Dedifferentiated amniotic fluid mesenchymal stem cell (primary cell): ENCODE data around the gene CXCL16.

ENCODE experiments used
- DNase-seq: peaks from one replicate; pipeline ENCODE4 v3.0.0-alpha.2; 2016; ENCODE audit errors: extremely low spot score

Gene CXCL16, protein sequence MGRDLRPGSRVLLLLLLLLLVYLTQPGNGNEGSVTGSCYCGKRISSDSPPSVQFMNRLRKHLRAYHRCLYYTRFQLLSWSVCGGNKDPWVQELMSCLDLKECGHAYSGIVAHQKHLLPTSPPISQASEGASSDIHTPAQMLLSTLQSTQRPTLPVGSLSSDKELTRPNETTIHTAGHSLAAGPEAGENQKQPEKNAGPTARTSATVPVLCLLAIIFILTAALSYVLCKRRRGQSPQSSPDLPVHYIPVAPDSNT

DNA sequence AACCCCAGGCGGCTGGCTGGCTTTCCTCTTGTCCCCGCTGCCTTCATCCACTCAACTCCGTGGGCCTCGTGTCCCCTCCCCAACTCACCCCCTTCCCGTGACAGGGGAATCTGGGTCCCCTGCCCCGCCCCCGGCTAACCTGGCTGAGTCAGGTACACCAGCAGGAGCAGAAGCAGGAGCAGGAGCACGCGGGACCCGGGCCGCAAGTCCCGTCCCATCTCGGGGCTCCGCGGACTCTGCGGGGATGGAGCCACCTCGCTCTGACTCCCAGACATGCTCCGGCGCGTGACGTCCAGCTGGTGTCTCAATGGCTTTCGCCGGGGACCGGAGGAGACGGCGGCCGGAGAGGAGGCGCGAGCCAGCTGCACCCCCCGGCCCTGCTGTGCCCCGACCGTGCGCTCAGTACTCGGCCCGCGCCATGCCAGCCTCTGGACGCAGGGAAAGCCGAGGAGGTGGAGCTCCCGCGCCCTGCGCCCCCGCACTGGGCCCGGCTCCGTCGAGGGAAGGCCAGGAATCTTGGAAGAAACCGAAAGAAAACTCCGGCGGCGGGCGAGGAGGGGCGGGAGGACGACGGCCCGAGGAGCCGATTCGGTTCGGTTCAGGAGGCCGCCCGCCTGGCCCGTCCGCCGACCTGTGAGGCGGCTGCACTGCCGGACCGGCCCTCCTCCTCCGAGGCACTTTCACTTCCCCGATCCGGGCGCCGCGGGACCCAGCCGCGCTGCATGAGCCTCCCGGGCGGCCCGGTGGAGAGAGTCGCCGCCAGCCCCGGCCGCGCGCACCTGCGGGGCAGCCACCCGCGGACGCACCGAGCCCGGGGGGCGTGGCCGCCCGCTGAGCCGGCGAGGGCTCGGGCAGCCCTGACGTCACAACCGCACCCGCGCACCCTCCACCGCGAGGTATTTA lies at the start of gene CXCL16, which contains the start of gene ZMYND15:
Gene CXCL16 (minus strand): TSS at position 807 of the 903 bp plus-strand sequence. CDS start 589 bp downstream, at position 218.
Gene ZMYND15 (plus strand): TSS at position 712 of the 903 bp plus-strand sequence. CDS start 716 bp downstream, outside the sequence.
- peak; percentile 29 for DNase-seq

DNA sequence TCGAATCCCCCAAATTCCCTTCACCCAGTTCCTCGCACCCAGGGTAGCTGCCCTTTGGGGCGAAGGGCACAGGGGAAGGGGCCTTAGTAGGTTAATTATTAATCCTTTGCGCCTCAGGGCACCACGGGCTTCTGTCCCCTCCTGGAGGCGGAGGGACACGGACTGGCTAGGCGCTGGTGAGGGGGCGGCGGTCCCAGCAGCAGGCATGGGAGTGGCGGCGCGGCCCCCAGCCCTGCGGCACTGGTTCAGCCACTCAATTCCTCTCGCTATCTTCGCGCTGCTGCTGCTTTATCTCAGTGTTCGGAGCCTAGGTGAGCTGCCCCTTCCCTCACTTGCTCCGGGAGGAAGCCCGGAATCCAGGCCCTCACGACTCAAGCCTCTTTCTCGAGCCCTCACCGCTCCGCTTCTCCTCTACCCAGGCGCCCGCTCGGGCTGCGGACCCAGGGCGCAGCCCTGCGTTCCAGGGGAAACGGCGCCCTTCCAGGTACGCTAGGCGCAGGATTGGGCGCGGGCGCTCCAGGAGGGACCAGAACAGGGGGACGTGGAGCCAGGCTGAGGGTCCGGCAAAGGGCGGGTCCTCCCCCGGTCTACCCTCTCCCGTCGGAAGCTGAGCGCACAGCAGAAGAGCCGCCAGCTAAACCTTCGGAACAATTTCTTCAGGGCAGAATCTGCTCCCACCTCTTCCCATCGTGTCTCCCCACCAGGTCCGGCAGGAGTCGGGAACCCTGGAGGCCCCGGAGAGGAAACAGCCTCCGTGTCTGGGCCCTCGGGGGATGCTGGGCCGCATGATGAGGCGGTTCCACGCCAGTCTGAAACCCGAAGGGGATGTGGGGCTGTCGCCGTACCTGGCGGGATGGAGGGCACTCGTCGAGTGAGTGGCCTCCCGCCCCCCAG lies 49.3 kb upstream of the CXCL16 start, which contains the start of gene GLTPD2:
Gene GLTPD2 (plus strand): TSS at position 158 of the 894 bp plus-strand sequence. CDS start 48 bp downstream, at position 206.
- DNase-seq = no peak

GRCh38 chr17:4788159-4788806 lies 48.6 kb upstream of the CXCL16 start:
- DNase-seq = no peak

DNA sequence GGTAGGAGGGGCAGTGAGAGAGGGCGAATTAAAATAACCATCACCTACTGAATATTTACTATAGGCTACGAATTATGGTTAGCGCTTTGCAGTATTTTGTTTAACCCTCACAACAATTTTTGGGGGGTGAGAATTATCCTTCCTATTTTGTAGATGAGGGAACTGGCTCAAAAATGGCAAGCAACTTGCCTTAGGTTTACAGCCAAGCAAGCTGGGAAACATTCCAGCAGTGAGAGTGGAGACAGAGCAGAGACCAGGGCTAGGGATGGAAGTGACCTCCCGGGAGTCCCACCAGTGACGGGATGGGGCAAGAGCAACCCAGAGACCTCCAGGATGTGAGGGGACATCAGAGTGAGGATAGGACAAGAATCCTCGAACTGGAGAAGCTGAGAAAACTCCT lies 46.8 kb upstream of the CXCL16 start:
- DNase-seq = no peak

DNA sequence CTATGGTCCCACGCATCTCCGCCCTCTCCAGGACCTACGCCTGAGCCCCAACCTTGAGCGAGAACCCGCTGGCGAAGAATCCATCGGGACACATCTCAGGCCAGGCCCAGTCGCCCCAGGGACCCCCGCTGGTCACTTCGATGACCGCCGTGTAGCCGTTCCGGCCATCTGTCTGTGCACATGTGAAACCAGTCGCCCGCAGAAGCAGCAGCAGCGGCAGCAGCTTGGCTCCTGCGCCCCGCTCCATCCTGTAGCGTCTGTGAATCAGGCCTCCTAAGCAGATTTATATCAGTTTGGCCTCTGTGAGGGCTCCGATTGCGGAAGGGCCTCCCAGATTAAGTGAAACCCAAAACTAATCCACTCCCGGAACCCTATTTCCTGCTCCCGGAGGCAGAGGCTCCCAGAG lies 46.4 kb upstream of the CXCL16 start, which contains the start of gene VMO1:
Gene VMO1 (minus strand): TSS at position 259 of the 406 bp plus-strand sequence. CDS start 12 bp downstream, at position 247.
- no peak for DNase-seq

DNA sequence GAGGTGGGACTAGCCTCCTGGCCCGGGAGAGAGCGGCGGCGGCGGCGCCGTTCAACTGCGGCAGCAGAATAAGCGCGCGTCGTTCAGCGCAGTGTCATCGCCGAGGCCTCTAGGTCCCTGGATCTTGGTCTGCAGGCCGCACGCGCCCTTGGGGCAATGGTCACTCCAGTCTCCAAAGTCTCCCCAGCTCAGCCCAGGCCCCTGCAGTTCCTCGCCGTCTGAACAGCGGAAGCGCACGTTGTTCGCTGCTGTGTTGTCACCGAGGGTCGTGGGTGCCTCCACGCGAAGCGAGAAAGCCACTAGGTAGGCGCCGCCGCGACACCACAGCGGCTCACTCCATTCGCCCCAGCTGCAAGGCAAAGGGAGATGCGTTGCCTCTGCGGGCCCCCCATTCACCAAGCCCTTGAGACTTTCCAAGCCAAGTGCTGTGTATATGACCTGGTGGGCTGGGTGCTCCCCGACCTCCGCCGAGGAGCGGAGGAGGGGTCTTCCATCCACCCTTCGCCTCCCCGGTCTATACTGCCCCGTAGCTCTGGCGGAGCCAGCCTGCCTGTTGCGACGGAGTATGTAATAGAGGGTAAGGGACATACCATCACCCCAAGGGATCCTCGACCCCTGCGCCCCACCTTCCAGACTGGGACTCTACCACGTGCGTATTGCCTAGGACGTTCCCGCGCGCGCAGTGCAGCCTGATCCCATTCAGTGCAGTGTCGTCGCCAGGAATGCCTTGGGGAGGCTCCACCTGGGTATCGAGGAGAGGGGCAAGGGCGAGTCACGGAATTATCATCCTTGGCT lies 45.8 kb upstream of the CXCL16 start:
- no peak for DNase-seq

- DNase-seq = no peak
Measured at GRCh38 chr17:4782652-4783051, 42.9 kb upstream of the CXCL16 start.

GRCh38 chr17:4780325-4780955 lies 40.7 kb upstream of the CXCL16 start:
- DNase-seq = no peak

DNA sequence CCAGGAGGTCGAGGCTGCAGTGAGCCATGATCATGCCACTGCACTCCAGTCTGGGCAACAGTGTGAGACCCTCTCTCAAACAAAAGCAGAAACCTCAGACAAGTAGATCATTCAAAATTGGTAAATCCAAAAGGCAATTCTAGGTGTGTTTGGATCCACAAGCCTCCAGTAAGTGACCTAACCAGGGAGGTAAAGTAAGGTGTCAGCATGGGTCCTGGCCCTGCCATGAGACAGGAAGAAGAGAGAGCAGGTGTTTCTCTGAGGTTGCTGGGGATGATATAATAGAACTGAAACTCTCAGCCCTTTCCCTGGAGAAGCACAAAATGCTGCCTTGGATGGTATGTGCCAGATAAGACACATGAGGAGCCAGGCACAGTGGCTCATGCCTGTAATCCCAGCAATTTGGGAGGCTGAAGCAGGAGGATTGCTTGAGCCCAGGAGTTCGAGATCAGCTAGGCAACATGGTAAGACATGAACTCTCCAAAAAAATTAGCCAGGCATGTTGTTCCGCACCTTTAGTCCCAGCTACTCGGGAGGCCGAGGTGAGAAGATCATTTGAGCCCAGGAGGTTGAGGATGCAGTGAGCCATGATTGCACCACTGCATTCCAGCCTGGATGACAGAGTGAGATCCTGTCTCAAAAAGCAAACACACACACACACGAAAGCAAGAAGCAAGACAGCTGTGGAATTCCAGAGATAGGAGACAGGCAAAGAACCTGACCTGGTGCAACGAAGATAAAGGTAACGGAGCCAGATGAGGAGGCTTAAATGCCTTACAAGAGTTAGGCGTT lies 38.4 kb upstream of the CXCL16 start:
- no peak for DNase-seq

- no peak for DNase-seq
Measured at GRCh38 chr17:4772235-4772613, 32.5 kb upstream of the CXCL16 start.

DNA sequence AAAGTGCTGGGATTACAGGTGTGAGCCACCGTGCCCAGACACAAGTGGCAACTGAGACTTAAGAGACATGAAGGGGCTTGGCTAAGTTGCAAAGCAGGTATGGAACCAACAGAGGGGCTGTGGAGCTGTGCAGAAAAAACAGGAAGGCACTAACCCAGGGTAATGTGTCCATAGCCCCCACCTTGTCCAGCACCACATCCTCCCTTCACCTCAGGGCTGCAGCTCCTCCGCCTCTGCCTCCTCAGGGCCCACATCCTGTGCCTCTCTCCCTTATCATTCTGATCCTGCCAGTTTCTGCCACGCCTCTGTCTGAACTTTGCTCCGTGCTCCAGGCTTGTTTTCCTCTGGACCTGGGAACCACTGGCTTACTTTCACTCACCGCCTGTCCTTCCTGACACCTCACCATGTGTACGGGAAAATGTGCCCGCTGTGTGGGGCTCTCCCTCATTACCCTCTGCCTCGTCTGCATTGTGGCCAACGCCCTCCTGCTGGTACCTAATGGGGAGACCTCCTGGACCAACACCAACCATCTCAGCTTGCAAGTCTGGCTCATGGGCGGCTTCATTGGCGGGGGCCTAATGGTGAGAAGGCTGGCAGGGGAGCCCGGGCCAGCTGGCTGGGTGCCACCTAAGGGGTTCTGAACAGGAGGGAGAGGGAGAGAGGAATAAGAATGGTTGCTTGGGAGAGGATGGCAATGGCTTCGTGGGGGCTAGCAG lies 31.9 kb upstream of the CXCL16 start, which contains the start of gene TM4SF5:
Gene TM4SF5 (plus strand): TSS at position 368 of the 716 bp plus-strand sequence. CDS start 37 bp downstream, at position 405.
- no peak for DNase-seq

- no peak for DNase-seq
Measured at GRCh38 chr17:4769628-4770027, 29.9 kb upstream of the CXCL16 start.

DNA sequence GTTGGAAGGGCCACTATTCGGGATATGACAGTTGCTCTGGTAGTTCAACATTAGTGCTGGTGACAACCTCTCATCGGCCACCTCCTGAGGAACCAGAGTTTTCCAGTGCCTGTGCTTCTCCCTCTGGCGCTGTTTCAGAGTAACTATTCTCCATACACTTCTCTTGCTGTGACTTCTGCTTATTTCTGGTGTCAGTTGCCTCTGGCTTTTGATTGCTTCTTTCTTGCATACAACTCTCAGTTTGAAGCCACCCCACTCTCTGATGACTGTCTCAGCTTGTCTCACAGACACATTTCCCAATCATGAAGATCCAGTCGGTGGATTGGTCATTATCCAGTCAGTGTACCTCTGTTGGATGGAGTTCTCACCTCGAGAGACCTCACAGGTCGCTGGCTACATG lies 28.6 kb upstream of the CXCL16 start:
- no peak for DNase-seq

- DNase-seq = no peak
Measured at GRCh38 chr17:4766723-4767122, 27.0 kb upstream of the CXCL16 start.

DNA sequence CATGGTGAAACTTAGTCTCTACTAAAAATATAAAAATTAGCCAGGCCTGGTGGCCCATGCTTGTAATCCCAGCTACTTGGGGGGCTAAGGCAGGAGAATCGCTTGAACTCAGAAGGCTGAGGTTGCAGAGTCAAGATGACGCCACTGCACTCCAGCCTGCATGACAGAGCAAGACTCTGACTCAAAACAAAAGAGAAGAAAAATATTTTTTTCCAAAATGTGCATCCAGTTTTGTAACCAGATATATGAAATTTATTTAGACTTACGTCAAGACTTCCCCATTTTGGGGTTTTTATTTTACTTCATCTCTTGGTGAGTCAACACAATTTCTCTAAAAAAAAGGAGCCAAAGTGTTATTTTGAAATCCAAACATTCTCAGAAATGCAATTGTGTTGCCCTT lies 26.5 kb upstream of the CXCL16 start:
- DNase-seq = no peak

GRCh38 chr17:4764595-4764994 lies 24.9 kb upstream of the CXCL16 start:
- DNase-seq = no peak

- DNase-seq = no peak
Measured at GRCh38 chr17:4759776-4760236, 20.1 kb upstream of the CXCL16 start.

DNA sequence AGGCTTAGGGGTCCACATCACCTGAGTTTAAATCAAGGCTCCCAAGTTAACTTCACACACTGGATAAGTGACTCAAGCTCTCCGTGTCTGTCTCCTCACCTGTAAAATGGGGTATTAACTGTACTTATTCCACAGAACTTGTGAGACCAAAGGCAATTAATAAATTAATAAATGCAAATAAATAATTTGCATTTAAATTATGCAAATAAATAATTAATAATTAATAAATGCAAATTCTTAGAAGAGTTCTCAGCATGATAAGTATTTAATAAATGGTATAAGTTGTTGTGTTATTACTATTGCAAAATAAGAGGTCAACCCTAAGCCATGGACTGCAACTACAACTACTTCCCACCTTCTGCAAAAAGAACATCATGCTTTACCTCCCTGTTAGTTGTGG lies 13.7 kb upstream of the CXCL16 start:
- no peak for DNase-seq
